B cell (primary cell): ENCODE data around the gene TNF. TPM values are rescaled to one million over a fixed set of nuclear protein-coding genes. Genes with fewer than 3 reads are reported as not detected.

Experiments used
- ATAC-seq: fragments of 200-7000 bp; cut with Tn5 transposase; one replicate; pipeline ENCODE4 v1.10.0; 2021; ENCODE audit warnings: low read depth, mild to moderate bottlenecking, moderate number of reproducible peaks, moderate library complexity
- CTCF ChIA-PET: fragments of 350-600 bp; sonication (Branson Sonifier 250); formaldehyde crosslinking; loops from one replicate; lab custom pipeline; 2021; ENCODE audit warnings: antibody characterized with exemption, inconsistent platforms; lab: Charles Lee
- POLR2A ChIA-PET: fragments of 350-600 bp; sonication (Branson Sonifier 250); formaldehyde crosslinking; loops from one replicate; lab custom pipeline; 2021; ENCODE audit warnings: antibody characterized with exemption; lab: Charles Lee
- DNase-seq: peaks from one replicate; pipeline ENCODE4 v3.0.0; 2013
- H2AFZ ChIP-seq: 2 replicates; pipeline ENCODE4 v1.6.1; 2012; ENCODE audit warnings: mild to moderate bottlenecking, low read depth, low read length; ENCODE audit not compliant: insufficient read depth, poor library complexity, severe bottlenecking
- H3K27ac ChIP-seq, 2 donors: 1 replicate in 1 of 2; 2 replicates in 1 of 2; pipeline ENCODE4 v1.5.1; 2012 to 2013; ENCODE audit warnings: low read length in 2 of 2, mild to moderate bottlenecking in 2 of 2, moderate library complexity in 1 of 2
- H3K27me3 ChIP-seq, 4 experiments: fragments of 200-600 bp in 1 of 4; sonication (generic) in 1 of 4; replicated peaks in 1 of 4; 1 replicate in 2 of 4; 2 replicates in 2 of 4; pipeline versions ENCODE4 v1.6.1 to v1.7.0; 2013 to 2016; ENCODE audit warnings: low read length in 3 of 4, mild to moderate bottlenecking in 2 of 4, mixed read lengths in 1 of 4, moderate library complexity in 1 of 4; ENCODE audit not compliant: insufficient read depth in 4 of 4, control insufficient read depth in 3 of 4; ENCODE audit errors: control extremely low read depth in 1 of 4
- H3K36me3 ChIP-seq, 2 experiments: replicated peaks in 1 of 2; 1 replicate in 1 of 2; 2 replicates in 1 of 2; pipeline versions ENCODE4 v1.6.1 to v1.7.1; 2013; ENCODE audit warnings: low read length in 1 of 2; ENCODE audit not compliant: insufficient read depth in 2 of 2, control insufficient read depth in 1 of 2; ENCODE audit errors: control extremely low read depth in 1 of 2, extremely low read depth in 1 of 2
- H3K4me1 ChIP-seq, 2 donors: fragments of 200-600 bp in 1 of 2; sonication (generic) in 1 of 2; 1 replicate in 1 of 2; 2 replicates in 1 of 2; pipeline versions ENCODE4 v1.5.1 to v1.6.1; 2013 to 2017; ENCODE audit warnings: low read length in 2 of 2; ENCODE audit not compliant: control insufficient read depth in 2 of 2, insufficient read depth in 2 of 2
- H3K4me2 ChIP-seq: replicated peaks from 2 replicates; pipeline ENCODE3; 2012; ENCODE audit warnings: mild to moderate bottlenecking, low read depth, low read length; ENCODE audit not compliant: poor library complexity, severe bottlenecking
- H3K4me3 ChIP-seq, 5 experiments: fragments of 200-600 bp in 1 of 5; sonication (generic) in 1 of 5; 1 replicate in 3 of 5; 2 replicates in 2 of 5; pipeline versions ENCODE4 v1.5.1 to v1.7.0; 2011 to 2016; ENCODE audit warnings: low read length in 4 of 5, mild to moderate bottlenecking in 4 of 5, low read depth in 2 of 5, control low read depth in 1 of 5, moderate library complexity in 1 of 5; ENCODE audit not compliant: insufficient read depth in 1 of 5; ENCODE audit errors: control extremely low read depth in 1 of 5, extremely low read depth in 1 of 5
- H3K79me2 ChIP-seq: fragments of 200-600 bp; sonication (generic); one replicate; pipeline ENCODE4 v1.6.0; 2016; ENCODE audit warnings: low read length; ENCODE audit not compliant: control insufficient read depth, insufficient read depth
- H3K9ac ChIP-seq: fragments of 200-600 bp; sonication (generic); 2 replicates; pipeline ENCODE4 v1.6.1; 2017; ENCODE audit warnings: mild to moderate bottlenecking, low read length, moderate library complexity
- H3K9me3 ChIP-seq, 3 donors: one replicate each; pipeline versions ENCODE4 v1.6.1 to v1.7.1; 2013; ENCODE audit warnings: low read length in 2 of 3; ENCODE audit not compliant: control insufficient read depth in 2 of 3, insufficient read depth in 1 of 3; ENCODE audit errors: control extremely low read depth in 1 of 3
- H4K20me1 ChIP-seq: 2 replicates; pipeline ENCODE4 v1.6.0; 2012; ENCODE audit warnings: mild to moderate bottlenecking, low read length; ENCODE audit not compliant: insufficient read depth, control insufficient read depth, poor library complexity, severe bottlenecking
- H3K27ac Mint-ChIP-seq: one replicate; pipeline ENCODE4 v1.8.0; 2021; ENCODE audit warnings: mixed read lengths
- H3K27me3 Mint-ChIP-seq: one replicate; pipeline ENCODE4 v1.8.0; 2021; ENCODE audit warnings: mixed read lengths
- H3K4me1 Mint-ChIP-seq: one replicate; pipeline ENCODE4 v1.8.0; 2021; ENCODE audit warnings: mixed read lengths
- H3K4me3 Mint-ChIP-seq: one replicate; pipeline ENCODE4 v1.8.0; 2021; ENCODE audit warnings: mixed read lengths
- H3K9me3 Mint-ChIP-seq: one replicate; pipeline ENCODE4 v1.8.0; 2022; ENCODE audit warnings: mixed read lengths; ENCODE audit not compliant: insufficient read depth
- EZH2 ChIP-seq: IDR thresholded peaks from 2 replicates; pipeline ENCODE4 v1.6.1; 2012; ENCODE audit warnings: borderline replicate concordance, low read depth, mild to moderate bottlenecking, moderate library complexity, low read length; ENCODE audit not compliant: insufficient read depth, poor library complexity, severe bottlenecking
- WGBS: methylation state at CpG from one replicate; pipeline ENCODE4 v1.1.5; 2013; ENCODE audit warnings: missing lambda C conversion rate; ENCODE audit not compliant: insufficient coverage; 5-methylcytosine and 5-hydroxymethylcytosine counted together
- intact Hi-C: fragments of 100-400 bp; cut with micrococcal nuclease; formaldehyde crosslinking; loops from one replicate; pipeline ENCODE4 v1.10.0; 2022
- polyA plus RNA-seq: library from polyadenylated mRNA; depleted of rRNA; stranded (reverse); fragments of >200 nt; gene quantifications from 2 replicates; pipeline ENCODE4 v1.2.3, GENCODE V29; 2012
- total RNA-seq, 2 donors: library from RNA; stranded (reverse); fragments of 120-200 nt in 1 of 2; gene quantifications; 1 replicate in 1 of 2; 2 replicates in 1 of 2; pipeline versions ENCODE4 v1.2.3 to v1.2.4, GENCODE V29; 2013 to 2022
- TF ChIP-seq, protein P1 (sequence below): fragments of 200-600 bp; IDR thresholded peaks from one replicate; pipeline ENCODE4 v1.8.0; 2022; ENCODE audit warnings: antibody characterized with exemption, mild to moderate bottlenecking

The TNF gene
- total and polyA plus RNA-seq, 2 donors (not counting 1 experiment from before 2014, with no cell fraction given): 21.9 to 22.2 TPM

DNA sequence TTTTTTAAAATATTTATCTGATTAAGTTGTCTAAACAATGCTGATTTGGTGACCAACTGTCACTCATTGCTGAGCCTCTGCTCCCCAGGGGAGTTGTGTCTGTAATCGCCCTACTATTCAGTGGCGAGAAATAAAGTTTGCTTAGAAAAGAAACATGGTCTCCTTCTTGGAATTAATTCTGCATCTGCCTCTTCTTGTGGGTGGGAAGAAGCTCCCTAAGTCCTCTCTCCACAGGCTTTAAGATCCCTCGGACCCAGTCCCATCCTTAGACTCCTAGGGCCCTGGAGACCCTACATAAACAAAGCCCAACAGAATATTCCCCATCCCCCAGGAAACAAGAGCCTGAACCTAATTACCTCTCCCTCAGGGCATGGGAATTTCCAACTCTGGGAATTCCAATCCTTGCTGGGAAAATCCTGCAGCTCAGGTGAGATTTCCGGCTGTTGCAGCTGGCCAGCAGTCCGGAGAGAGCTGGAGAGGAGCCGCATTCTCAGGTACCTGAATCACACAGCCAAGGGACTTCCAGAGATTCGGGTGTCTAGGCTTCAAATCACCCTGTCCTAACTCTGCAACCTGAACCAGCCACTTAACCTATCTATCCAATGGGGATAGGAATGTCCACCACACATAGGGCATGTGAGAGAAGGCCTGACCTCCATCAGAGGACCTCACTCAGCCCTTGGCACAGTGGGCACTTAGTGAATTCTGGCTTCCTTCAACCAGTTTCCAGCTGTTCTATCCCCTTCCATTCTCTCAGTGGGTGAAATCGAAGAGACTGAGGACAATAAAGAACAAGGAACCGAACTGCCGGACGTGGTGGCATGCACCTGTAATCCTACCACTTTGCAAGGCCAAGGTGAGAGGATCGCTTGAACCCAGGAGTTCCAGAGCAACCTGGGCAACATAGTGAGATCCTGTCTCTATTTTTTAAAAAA is 3.1 kb downstream of the TNF start:
- ATAC-seq: no peak
- intact Hi-C loops: no loop called here
- Mint-ChIP-seq H3K4me3 (peak overlapping the region; percentile 98), H3K27me3 (no peaks in the 10 kb centered on the region), H3K27ac (peak overlapping the region; percentile 99), H3K9me3 (no peaks in the 10 kb centered on the region), H3K4me1 (peaks cover 83% of the 10 kb centered on the region)
- peaks cover 2 to 41% of the 10 kb centered on the region in 2 experiments for H3K36me3 ChIP-seq
- peak overlapping the region; percentile 10 for H3K9ac ChIP-seq
- peak overlapping the region; percentile 88 for H3K4me2 ChIP-seq
- H3K9me3 ChIP-seq: no peaks in the 10 kb centered on the region
- TF ChIP-seq, protein P1, sequence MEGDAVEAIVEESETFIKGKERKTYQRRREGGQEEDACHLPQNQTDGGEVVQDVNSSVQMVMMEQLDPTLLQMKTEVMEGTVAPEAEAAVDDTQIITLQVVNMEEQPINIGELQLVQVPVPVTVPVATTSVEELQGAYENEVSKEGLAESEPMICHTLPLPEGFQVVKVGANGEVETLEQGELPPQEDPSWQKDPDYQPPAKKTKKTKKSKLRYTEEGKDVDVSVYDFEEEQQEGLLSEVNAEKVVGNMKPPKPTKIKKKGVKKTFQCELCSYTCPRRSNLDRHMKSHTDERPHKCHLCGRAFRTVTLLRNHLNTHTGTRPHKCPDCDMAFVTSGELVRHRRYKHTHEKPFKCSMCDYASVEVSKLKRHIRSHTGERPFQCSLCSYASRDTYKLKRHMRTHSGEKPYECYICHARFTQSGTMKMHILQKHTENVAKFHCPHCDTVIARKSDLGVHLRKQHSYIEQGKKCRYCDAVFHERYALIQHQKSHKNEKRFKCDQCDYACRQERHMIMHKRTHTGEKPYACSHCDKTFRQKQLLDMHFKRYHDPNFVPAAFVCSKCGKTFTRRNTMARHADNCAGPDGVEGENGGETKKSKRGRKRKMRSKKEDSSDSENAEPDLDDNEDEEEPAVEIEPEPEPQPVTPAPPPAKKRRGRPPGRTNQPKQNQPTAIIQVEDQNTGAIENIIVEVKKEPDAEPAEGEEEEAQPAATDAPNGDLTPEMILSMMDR: no peak
- H3K27me3 ChIP-seq: no peaks in the 10 kb centered on the region
- DNase-seq: peak; percentile 27
- H2AFZ ChIP-seq: no peak overlapping the region
- 77% methylated on average over 5 of the region's 12 CpGs for WGBS
- peaks cover 65 to 83% of the 10 kb centered on the region in 2 donors for H3K4me1 ChIP-seq
- H4K20me1 ChIP-seq: peaks cover 33% of the 10 kb centered on the region
- H3K27ac ChIP-seq: peak overlapping the region; percentile 95 to 97
- H3K4me3 ChIP-seq: peak overlapping the region in 2 of 5 experiments; percentile 11 to 15
- ChIA-PET POLR2A (interaction anchor here (0.5 to 42.6 kb wide), 3 partner anchors 6 to 25 kb away, joined by 6 to 1450 read pairs (median 1450); partner anchors contain the start of genes ATP6V1G2, LST1, LTA and LTB), CTCF (interaction anchor here (2.7 to 35.3 kb wide), 3 partner anchors 17 to 252 kb away, joined by 10 to 2241 read pairs (median 1108); partner anchors contain the start of genes ATP6V1G2, LST1, LTA and NCR3)
- H3K79me2 ChIP-seq: peaks cover 89% of the 10 kb centered on the region

DNA sequence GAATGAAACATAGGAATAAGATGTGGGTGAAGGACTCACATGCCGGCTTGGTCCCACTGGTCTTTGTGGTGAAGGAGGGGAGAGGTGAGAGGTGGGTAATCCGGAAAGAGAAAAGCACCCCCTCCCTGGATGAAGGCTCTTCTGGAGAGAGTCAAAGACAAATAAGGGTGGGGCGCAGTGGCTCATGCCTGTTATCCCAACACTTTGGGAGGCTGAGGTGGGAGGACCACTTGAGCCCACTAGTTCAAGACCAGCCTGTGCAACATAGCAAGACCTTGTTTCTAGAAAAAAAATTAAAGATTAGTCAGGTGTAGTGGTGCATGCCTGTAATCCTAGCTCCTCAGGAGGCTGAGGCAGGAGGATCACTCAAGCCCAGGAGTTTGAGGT is 3.7 kb downstream of the TNF start:
- intact Hi-C loops: no loop called here
- Mint-ChIP-seq H3K9me3 (no peaks in the 10 kb centered on the region), H3K27me3 (no peaks in the 10 kb centered on the region), H3K27ac (peak overlapping the region; percentile 99), H3K4me1 (peaks cover 83% of the 10 kb centered on the region), H3K4me3 (peak overlapping the region; percentile 98)
- ATAC-seq: no peak
- H3K9me3 ChIP-seq: no peaks in the 10 kb centered on the region
- H3K36me3 ChIP-seq: peaks cover 2 to 39% of the 10 kb centered on the region in 2 experiments
- DNase-seq: no peak
- peak overlapping the region; percentile 88 for H3K4me2 ChIP-seq
- peak overlapping the region in 3 of 5 experiments; percentile 83 to 100 (median 85) for H3K4me3 ChIP-seq
- H3K27ac ChIP-seq: peak overlapping the region; percentile 95 to 97
- ChIA-PET CTCF (interaction anchor here (1.8 to 35.3 kb wide), 3 partner anchors 16 to 254 kb away, joined by 7 to 2241 read pairs (median 1108); partner anchors contain the start of genes ATP6V1G2, LST1, LTA and NCR3), POLR2A (interaction anchor here (35.3 to 42.6 kb wide), 2 partner anchors 6 to 13 kb away, joined by 1450 read pairs; partner anchors contain the start of genes ATP6V1G2, LST1, LTA and LTB)
- peaks cover 65 to 83% of the 10 kb centered on the region in 2 donors for H3K4me1 ChIP-seq
- H3K79me2 ChIP-seq: peaks cover 89% of the 10 kb centered on the region
- no peak overlapping the region for H2AFZ ChIP-seq
- H3K27me3 ChIP-seq: no peaks in the 10 kb centered on the region
- TF ChIP-seq, protein P1: no peak
- TF ChIP-seq EZH2: no peak
- 93% methylated on average over 2 of the region's 3 CpGs for WGBS
- peak overlapping the region; percentile 97 for H3K9ac ChIP-seq
- H4K20me1 ChIP-seq: peaks cover 33% of the 10 kb centered on the region
